Smooth muscle cell of the coronary artery (primary cell): ENCODE results near the gene NOP56. TPM values are rescaled to one million over a fixed set of nuclear protein-coding genes. Genes with fewer than 3 reads are reported as not detected.

Experiments used
- total RNA-seq: library from RNA; depleted of rRNA; stranded (reverse); fragments of >200 nt; gene quantifications from 2 replicates; pipeline ENCODE4 v1.2.3, GENCODE V29; 2014; ENCODE audit warnings: low replicate concordance

The NOP56 gene
- total RNA-seq, result 145 and 157 TPM in 2 replicates

GRCh38 chr20:2651772-2652723 is at the start of gene NOP56:
TSS of gene NOP56 (plus strand) at chr20:2652632. CDS start at chr20:2652661, 29 bp downstream.

GRCh38 chr20:2663887-2664719 is 11.7 kb downstream of the NOP56 start, which contains the start of gene IDH3B:
TSS of gene IDH3B (minus strand) at chr20:2664216. CDS start at chr20:2664188, 28 bp downstream.

GRCh38 chr20:2692036-2692885 is 39.8 kb downstream of the NOP56 start, which contains the start of gene EBF4:
TSS of gene EBF4 (plus strand) at chr20:2692780. CDS start at chr20:2693646, 866 bp downstream.

Other genes with a start within 250 kb of the NOP56 start
- gene SNRPB, start 181.8 kb upstream of the NOP56 start, total RNA-seq, result 50.1 and 142 TPM in 2 replicates
- 12.0 and 12.8 TPM in 2 replicates for gene ZNF343, start 143.7 kb upstream of the NOP56 start, total RNA-seq
- 0.23 TPM in 1 of 2 replicates, not detected in the other for gene TMC2, start 116.1 kb upstream of the NOP56 start, total RNA-seq
- gene IDH3B, start 11.6 kb downstream of the NOP56 start, total RNA-seq, result 97.0 and 141 TPM in 2 replicates
- 0.59 and 0.75 TPM in 2 replicates for gene EBF4, start 40.1 kb downstream of the NOP56 start, total RNA-seq
- gene CPXM1, start 148.0 kb downstream of the NOP56 start, total RNA-seq, result 0.23 and 32.2 TPM in 2 replicates
- gene C20orf141, start 162.4 kb downstream of the NOP56 start, total RNA-seq, result not detected in 2 replicates
- 0.35 TPM in 1 of 2 replicates, not detected in the other for gene TMEM239, start 163.7 kb downstream of the NOP56 start, total RNA-seq
- 18.0 and 19.1 TPM in 2 replicates for gene PCED1A, start 188.0 kb downstream of the NOP56 start, total RNA-seq
- gene VPS16, start 188.1 kb downstream of the NOP56 start, total RNA-seq, result 66.8 and 135 TPM in 2 replicates
- gene PTPRA, start 220.8 kb downstream of the NOP56 start, total RNA-seq, result 22.8 and 30.8 TPM in 2 replicates